Ascending aorta (tissue), 2 donors: ENCODE measurements around the gene B3GNT8. TPM values are rescaled to one million over a fixed set of nuclear protein-coding genes. Genes with fewer than 3 reads are reported as not detected.
"Not testable (repeated sequence)": the region's sequence is repeated elsewhere in the genome, so short reads cannot be mapped to it uniquely, and the experiment has no call there.

Source experiments
- DNase-seq, 2 donors: peaks; one replicate each; pipeline ENCODE4 v3.0.0-alpha.2; 2019; ENCODE audit warnings: low spot score in 2 of 2
- H3K27ac ChIP-seq, 2 donors: fragments of 200-600 bp; sonication (generic); one replicate each; pipeline ENCODE4 v1.5.1; 2016 to 2017; ENCODE audit warnings: mild to moderate bottlenecking in 1 of 2
- H3K27me3 ChIP-seq: fragments of 200-600 bp; sonication (generic); one replicate; pipeline ENCODE4 v1.5.1; 2017
- H3K36me3 ChIP-seq, 2 donors: fragments of 200-600 bp; sonication (generic); one replicate each; pipeline ENCODE4 v1.5.1; 2016
- H3K4me1 ChIP-seq, 2 donors: fragments of 200-600 bp; sonication (generic); one replicate each; pipeline ENCODE4 v1.5.1; 2016 to 2017; ENCODE audit warnings: mild to moderate bottlenecking in 1 of 2
- H3K4me3 ChIP-seq, 2 donors: fragments of 200-600 bp; sonication (generic); one replicate each; pipeline ENCODE4 v1.5.1; 2016 to 2017; ENCODE audit warnings: mild to moderate bottlenecking in 1 of 2
- H3K9me3 ChIP-seq, 2 donors: fragments of 200-600 bp; sonication (generic); one replicate each; pipeline ENCODE4 v1.5.1; 2016
- intact Hi-C: fragments of 100-400 bp; cut with DNase I; formaldehyde crosslinking; loops from one replicate; pipeline ENCODE4 v1.15.1; 2023
- total RNA-seq: library from RNA; depleted of rRNA; stranded (reverse); fragments of >200 nt; gene quantifications from one replicate; pipeline ENCODE4 v1.1.0, GENCODE V29; 2016
- TF ChIP-seq, protein P1 (sequence below), 3 experiments: fragments of 200-600 bp in 2 of 3; fragments of 450-650 bp in 1 of 3; sonication (generic) in 2 of 3; IDR thresholded peaks; one replicate each; pipeline ENCODE4 v1.5.1; 2016 to 2019; ENCODE audit warnings: antibody characterized with exemption in 3 of 3, mild to moderate bottlenecking in 1 of 3, moderate library complexity in 1 of 3

The B3GNT8 gene
- total RNA-seq, 1 donor from 2014 or later, result 3.7 TPM

GRCh38 chr19:41392775-41393174 is 34.4 kb downstream of the B3GNT8 start:
- Histone ChIP-seq H3K36me3 (peaks cover 16 to 28% of the 10 kb centered on the region in 2 donors), H3K9me3 (no peaks in the 10 kb centered on the region), H3K4me1 (no peaks in the 10 kb centered on the region), H3K27ac (no peak overlapping the region), H3K4me3 (no peak overlapping the region), H3K27me3 (no peaks in the 10 kb centered on the region)
- DNase-seq, result no peak
- TF ChIP-seq, protein P1, sequence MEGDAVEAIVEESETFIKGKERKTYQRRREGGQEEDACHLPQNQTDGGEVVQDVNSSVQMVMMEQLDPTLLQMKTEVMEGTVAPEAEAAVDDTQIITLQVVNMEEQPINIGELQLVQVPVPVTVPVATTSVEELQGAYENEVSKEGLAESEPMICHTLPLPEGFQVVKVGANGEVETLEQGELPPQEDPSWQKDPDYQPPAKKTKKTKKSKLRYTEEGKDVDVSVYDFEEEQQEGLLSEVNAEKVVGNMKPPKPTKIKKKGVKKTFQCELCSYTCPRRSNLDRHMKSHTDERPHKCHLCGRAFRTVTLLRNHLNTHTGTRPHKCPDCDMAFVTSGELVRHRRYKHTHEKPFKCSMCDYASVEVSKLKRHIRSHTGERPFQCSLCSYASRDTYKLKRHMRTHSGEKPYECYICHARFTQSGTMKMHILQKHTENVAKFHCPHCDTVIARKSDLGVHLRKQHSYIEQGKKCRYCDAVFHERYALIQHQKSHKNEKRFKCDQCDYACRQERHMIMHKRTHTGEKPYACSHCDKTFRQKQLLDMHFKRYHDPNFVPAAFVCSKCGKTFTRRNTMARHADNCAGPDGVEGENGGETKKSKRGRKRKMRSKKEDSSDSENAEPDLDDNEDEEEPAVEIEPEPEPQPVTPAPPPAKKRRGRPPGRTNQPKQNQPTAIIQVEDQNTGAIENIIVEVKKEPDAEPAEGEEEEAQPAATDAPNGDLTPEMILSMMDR (IDR thresholded peaks at IDR 0.05), result no peak
- intact Hi-C loops, result no loop called here

DNA sequence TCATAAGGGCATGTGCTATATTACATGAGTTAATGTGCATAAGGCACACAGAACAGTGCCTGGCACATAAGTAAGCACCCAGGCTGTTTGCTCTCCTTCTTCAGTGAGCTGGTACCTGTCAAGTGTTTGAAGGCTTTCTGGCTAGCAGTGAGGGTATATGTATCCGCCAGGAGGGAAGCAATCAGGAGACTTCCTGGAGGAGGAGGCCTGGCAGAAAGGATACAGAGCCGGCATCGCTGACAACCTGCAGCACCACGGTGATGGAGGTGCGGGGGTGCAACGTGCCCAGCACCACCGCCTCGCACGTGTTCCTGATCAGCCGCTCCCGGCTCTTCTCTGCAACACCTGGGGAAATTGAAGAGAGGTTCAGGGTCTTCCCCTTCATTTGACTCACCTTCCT is 35.6 kb downstream of the B3GNT8 start:
- DNase-seq, result no peak
- TF ChIP-seq, protein P1 (IDR thresholded peaks at IDR 0.05), result no peak
- H3K27me3 ChIP-seq, result no peaks in the 10 kb centered on the region
- H3K4me3 ChIP-seq, result no peak overlapping the region
- H3K27ac ChIP-seq, result no peak overlapping the region
- H3K4me1 ChIP-seq, result no peaks in the 10 kb centered on the region
- no peaks in the 10 kb centered on the region for H3K9me3 ChIP-seq
- intact Hi-C loops, result no loop called here
- peaks cover 23 to 32% of the 10 kb centered on the region in 2 donors for H3K36me3 ChIP-seq

- peaks cover 29 to 51% of the 10 kb centered on the region in 2 donors for H3K36me3 ChIP-seq
- intact Hi-C loops, result no loop called here
- H3K9me3 ChIP-seq, result no peaks in the 10 kb centered on the region
- no peak overlapping the region for H3K27ac ChIP-seq
- no peak overlapping the region for H3K4me3 ChIP-seq
- no peaks in the 10 kb centered on the region for H3K27me3 ChIP-seq
- no peaks in the 10 kb centered on the region for H3K4me1 ChIP-seq
- DNase-seq, result no peak
- TF ChIP-seq, protein P1 (IDR thresholded peaks at IDR 0.05), result no peak
Measured at GRCh38 chr19:41386442-41386841, 40.7 kb downstream of the B3GNT8 start.

- H3K9me3 ChIP-seq, result no peaks in the 10 kb centered on the region
- H3K36me3 ChIP-seq, result peaks cover 18 to 36% of the 10 kb centered on the region in 2 donors
- DNase-seq, result no peak
- intact Hi-C loops, result no loop called here
- H3K27me3 ChIP-seq, result no peaks in the 10 kb centered on the region
- no peak overlapping the region for H3K4me3 ChIP-seq
- TF ChIP-seq, protein P1 (IDR thresholded peaks at IDR 0.05), result no peak
- no peak overlapping the region for H3K27ac ChIP-seq
- no peaks in the 10 kb centered on the region for H3K4me1 ChIP-seq
Measured at GRCh38 chr19:41384351-41384750, 42.8 kb downstream of the B3GNT8 start.

GRCh38 chr19:41381536-41381935 is 45.6 kb downstream of the B3GNT8 start:
- DNase-seq, H3K27me3 ChIP-seq, H3K4me1 ChIP-seq, H3K27ac ChIP-seq, H3K9me3 ChIP-seq, H3K4me3 ChIP-seq, intact Hi-C loops: not testable (repeated sequence)
- peaks cover 10 to 24% of the 10 kb centered on the region in 2 donors for H3K36me3 ChIP-seq

DNA sequence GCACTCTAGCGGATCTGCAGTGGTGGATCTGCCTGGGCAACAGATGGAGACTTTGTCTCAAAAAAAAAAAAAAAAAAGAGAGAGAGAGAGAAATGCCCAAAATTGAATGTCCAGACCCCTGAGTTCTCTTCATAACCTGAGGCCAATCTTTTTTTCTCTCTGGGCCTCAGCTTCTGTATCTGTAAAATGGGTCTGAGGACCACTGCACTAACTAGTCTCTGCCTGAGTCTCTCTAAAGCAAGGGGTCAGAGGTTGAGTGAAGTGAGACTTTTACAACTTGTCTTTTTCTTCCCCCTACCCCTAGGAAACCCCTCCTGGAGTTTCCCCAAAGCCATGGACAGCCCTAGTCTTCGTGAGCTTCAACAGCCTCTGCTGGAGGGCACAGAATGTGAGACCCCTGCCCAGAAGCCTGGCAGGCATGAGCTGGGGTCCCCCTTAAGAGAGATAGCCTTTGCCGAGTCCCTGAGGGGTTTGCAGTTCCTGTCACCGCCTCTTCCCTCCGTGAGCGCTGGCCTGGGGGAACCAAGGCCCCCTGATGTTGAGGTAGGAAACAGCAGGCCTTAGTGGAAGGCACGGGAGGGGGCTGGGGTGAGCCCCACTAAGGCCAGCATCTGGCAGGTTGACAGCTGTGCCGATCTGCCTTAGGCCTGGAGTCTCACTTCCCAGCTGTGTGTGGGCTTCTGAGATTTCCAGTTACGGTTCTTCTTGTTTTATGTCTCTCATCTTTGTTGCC is 49.0 kb downstream of the B3GNT8 start:
- intact Hi-C loops, result loop anchor here (2.0 kb wide), 1 partner anchor 23 kb away; no protein-coding TSS in a partner anchor

More for the DNA sequence above, 49.0 kb downstream of the B3GNT8 start:
- H3K4me3 ChIP-seq, result no peak overlapping the region
- H3K4me1 ChIP-seq, result peaks cover 0 to 14% of the 10 kb centered on the region in 2 donors
- H3K9me3 ChIP-seq, result no peaks in the 10 kb centered on the region
- no peak overlapping the region for H3K27ac ChIP-seq
- H3K27me3 ChIP-seq, result no peaks in the 10 kb centered on the region
- DNase-seq, result no peak
- TF ChIP-seq, protein P1 (IDR thresholded peaks at IDR 0.05), result no peak
- peaks cover 0 to 10% of the 10 kb centered on the region in 2 donors for H3K36me3 ChIP-seq
